Nephron (organoid): ENCODE data around the gene LKAAEAR1.

ENCODE experiments used
- H3K27ac Mint-ChIP-seq, 3 experiments: 2 replicates each; pipeline ENCODE4 v1.8.0; 2020; ENCODE audit warnings: mixed read lengths in 3 of 3, mild to moderate bottlenecking in 2 of 3, moderate library complexity in 1 of 3
- H3K27me3 Mint-ChIP-seq: 2 replicates; pipeline ENCODE4 v1.8.0; 2021; ENCODE audit warnings: low read depth, mild to moderate bottlenecking, moderate library complexity, mixed read lengths
- H3K36me3 Mint-ChIP-seq: 2 replicates; pipeline ENCODE4 v1.8.0; 2020; ENCODE audit warnings: low read depth, mixed read lengths
- H3K4me1 Mint-ChIP-seq: 2 replicates; pipeline ENCODE4 v1.8.0; 2020; ENCODE audit warnings: mixed read lengths
- H3K4me3 Mint-ChIP-seq, 3 experiments: 2 replicates each; pipeline ENCODE4 v1.8.0; 2020; ENCODE audit warnings: mild to moderate bottlenecking in 3 of 3, mixed read lengths in 3 of 3, moderate library complexity in 2 of 3
- H3K9me3 Mint-ChIP-seq: 2 replicates; pipeline ENCODE4 v1.8.0; 2020; ENCODE audit warnings: mixed read lengths
- TF ChIP-seq, protein P1 (sequence below), 3 experiments: fragments of 200-600 bp; sonication (generic); IDR thresholded peaks; one replicate each; pipeline ENCODE4 v1.5.0; 2021; ENCODE audit warnings: antibody characterized with exemption in 3 of 3; ENCODE audit not compliant: unreplicated experiment in 3 of 3

Gene LKAAEAR1

GRCh38 chr20:64074184-64074789, 9.9 kb downstream of the LKAAEAR1 start:
- no peaks in the 10 kb centered on the region for H3K4me1 Mint-ChIP-seq
- H3K9me3 Mint-ChIP-seq = no peaks in the 10 kb centered on the region
- H3K36me3 Mint-ChIP-seq = no peaks in the 10 kb centered on the region
- no peak overlapping the region for H3K4me3 Mint-ChIP-seq
- H3K27me3 Mint-ChIP-seq = no peaks in the 10 kb centered on the region
- TF ChIP-seq, protein P1, sequence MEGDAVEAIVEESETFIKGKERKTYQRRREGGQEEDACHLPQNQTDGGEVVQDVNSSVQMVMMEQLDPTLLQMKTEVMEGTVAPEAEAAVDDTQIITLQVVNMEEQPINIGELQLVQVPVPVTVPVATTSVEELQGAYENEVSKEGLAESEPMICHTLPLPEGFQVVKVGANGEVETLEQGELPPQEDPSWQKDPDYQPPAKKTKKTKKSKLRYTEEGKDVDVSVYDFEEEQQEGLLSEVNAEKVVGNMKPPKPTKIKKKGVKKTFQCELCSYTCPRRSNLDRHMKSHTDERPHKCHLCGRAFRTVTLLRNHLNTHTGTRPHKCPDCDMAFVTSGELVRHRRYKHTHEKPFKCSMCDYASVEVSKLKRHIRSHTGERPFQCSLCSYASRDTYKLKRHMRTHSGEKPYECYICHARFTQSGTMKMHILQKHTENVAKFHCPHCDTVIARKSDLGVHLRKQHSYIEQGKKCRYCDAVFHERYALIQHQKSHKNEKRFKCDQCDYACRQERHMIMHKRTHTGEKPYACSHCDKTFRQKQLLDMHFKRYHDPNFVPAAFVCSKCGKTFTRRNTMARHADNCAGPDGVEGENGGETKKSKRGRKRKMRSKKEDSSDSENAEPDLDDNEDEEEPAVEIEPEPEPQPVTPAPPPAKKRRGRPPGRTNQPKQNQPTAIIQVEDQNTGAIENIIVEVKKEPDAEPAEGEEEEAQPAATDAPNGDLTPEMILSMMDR (IDR thresholded peaks at IDR 0.05; ENCODE audit: unreplicated experiment in 3 of 3) = no peak
- no peak overlapping the region for H3K27ac Mint-ChIP-seq

DNA sequence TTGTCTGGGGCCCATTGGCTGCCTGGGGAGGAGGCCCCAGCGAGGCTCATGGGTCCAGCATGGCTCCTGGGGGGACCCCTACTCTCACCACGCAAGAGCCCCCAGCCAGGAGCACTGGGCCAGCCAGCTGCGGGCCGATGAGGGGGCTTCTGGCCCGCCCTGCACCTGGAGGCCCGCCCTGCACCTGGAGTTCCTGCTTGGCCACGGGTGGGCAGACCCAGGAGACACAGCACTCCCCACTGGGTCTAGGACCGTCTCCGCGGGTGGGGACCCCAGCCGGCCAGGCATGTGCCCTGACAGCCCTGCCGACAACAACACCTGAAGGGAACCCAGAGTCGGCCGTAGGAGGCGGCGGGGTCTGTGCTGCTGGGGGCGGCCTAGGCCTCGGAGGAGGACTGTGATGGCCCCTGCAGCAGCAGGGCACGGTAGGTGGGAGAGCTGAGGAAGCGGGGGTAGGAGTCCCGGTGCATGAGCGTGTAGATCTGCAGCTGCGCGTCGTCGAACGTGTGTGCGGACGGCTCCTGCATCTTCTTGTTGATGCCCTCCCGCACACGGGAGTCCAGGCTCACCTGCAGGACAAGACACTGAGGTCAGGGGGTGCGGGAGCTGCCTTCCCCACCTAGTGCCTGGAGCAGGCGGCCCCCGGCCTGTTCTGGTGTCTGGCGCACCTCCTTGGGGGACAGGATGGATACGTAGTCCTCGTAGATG, 10.6 kb downstream of the LKAAEAR1 start:
- Mint-ChIP-seq H3K4me3 (no peak overlapping the region), H3K27me3 (no peaks in the 10 kb centered on the region), H3K4me1 (no peaks in the 10 kb centered on the region), H3K9me3 (no peaks in the 10 kb centered on the region), H3K27ac (no peak overlapping the region), H3K36me3 (no peaks in the 10 kb centered on the region)
- TF ChIP-seq, protein P1 (IDR thresholded peaks at IDR 0.05; ENCODE audit: unreplicated experiment in 3 of 3) = no peak

- H3K27ac Mint-ChIP-seq = no peak overlapping the region
- H3K36me3 Mint-ChIP-seq = no peaks in the 10 kb centered on the region
- TF ChIP-seq, protein P1 (IDR thresholded peaks at IDR 0.05; ENCODE audit: unreplicated experiment in 3 of 3) = no peak
- no peaks in the 10 kb centered on the region for H3K9me3 Mint-ChIP-seq
- no peaks in the 10 kb centered on the region for H3K4me1 Mint-ChIP-seq
- H3K4me3 Mint-ChIP-seq = no peak overlapping the region
- no peaks in the 10 kb centered on the region for H3K27me3 Mint-ChIP-seq
Measured at GRCh38 chr20:64072498-64073063, 11.6 kb downstream of the LKAAEAR1 start.

DNA sequence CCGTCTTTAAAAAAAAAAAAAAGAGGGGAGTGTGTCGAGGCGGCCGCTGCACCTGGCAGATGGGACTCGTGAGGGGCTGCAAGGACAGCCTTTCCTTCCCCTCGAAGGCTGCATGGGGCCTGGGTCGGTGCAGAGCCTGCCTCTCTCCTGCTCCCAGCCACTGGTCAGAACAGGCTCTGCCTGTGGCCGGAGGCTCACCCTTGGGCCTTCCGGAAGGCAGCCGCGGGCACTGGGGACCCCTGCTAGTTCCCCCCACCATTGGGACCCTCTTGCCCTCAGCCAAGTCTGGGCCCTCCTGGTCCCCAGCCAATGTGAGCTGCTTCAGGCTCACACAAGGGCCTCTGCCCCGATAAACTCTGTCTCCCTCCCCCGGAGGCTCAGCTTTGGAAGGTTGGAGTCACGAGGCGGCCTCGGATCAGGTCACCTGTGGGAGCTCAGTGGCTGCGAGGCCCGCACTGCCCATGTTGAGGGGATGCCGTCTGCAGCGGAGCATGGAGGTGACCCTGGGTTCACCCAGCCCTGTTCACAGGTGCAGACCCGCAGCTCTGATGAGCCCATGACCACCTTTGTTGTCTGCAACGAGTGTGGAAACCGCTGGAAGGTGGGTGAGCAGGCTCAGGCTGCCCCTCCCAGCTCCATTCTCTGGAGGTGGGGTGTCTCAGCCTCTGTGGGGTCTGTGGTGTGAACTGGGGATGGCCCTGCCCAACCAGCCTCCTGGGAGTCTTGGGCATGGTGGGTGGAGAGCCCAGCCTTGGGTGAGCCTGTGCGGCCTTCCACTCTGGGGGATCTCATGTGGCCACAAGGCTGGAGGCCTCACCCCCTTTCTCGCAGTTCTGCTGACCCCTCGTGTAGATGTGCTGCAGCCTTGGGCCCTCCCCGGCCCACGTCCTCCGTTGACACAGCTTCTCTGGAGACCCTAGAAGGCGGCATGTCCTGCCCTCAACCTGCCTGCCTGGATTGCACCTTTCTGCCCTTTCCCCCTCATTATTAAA, 12.6 kb downstream of the LKAAEAR1 start:
- TF ChIP-seq, protein P1 (IDR thresholded peaks at IDR 0.05; ENCODE audit: unreplicated experiment in 3 of 3) = no peak
- Mint-ChIP-seq H3K4me1 (no peaks in the 10 kb centered on the region), H3K36me3 (no peaks in the 10 kb centered on the region), H3K9me3 (no peaks in the 10 kb centered on the region), H3K27me3 (no peaks in the 10 kb centered on the region), H3K27ac (no peak overlapping the region), H3K4me3 (no peak overlapping the region)

DNA sequence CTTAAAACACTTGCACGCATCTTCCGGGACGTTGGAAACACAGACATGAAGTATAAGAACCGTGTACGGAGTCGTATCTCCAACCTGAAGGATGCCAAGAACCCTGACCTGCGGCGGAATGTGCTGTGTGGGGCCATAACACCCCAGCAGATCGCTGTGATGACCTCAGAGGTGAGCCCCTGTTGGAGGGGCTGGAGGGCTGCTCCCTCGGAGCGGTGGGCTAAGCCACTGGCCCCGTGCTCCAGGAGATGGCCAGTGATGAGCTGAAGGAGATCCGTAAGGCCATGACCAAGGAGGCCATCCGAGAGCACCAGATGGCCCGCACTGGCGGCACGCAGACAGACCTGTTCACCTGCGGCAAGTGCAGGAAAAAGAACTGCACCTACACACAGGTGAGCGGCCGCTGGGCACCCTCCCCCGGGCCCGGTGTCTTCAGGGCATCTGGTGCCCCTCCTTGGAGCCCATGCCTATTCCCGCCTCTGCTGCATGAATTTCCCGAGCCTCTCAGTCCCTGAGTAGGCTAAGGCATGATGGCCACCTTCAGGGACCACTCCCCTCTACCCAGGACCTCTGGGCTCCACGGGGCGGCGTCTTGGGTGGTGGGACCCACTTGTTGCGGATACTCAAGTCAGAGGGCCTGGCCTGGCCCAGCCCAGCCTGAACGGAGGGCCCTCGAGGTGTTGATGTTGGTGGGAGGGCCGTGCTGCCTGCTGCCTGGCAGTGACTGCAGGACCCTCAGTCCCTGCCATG, 13.8 kb downstream of the LKAAEAR1 start:
- no peaks in the 10 kb centered on the region for H3K27me3 Mint-ChIP-seq
- TF ChIP-seq, protein P1 (IDR thresholded peaks at IDR 0.05; ENCODE audit: unreplicated experiment in 3 of 3) = no peak
- no peaks in the 10 kb centered on the region for H3K9me3 Mint-ChIP-seq
- H3K27ac Mint-ChIP-seq = no peak overlapping the region
- H3K4me3 Mint-ChIP-seq = no peak overlapping the region
- H3K4me1 Mint-ChIP-seq = no peaks in the 10 kb centered on the region
- no peaks in the 10 kb centered on the region for H3K36me3 Mint-ChIP-seq
